GM21423 (cell line): Measurements from ENCODE around the gene SPANXB1.
"Not testable (repeated sequence)": the region's sequence is repeated elsewhere in the genome, so short reads cannot be mapped to it uniquely, and the experiment has no call there.

Source experiments
- ATAC-seq: cut with Tn5 transposase; IDR thresholded peaks from one replicate; pipeline ENCODE4 v1.9.1; 2021; ENCODE audit warnings: mild to moderate bottlenecking, moderate library complexity; ENCODE audit not compliant: unreplicated experiment

Gene SPANXB1

GRCh38 chrX:141002568-141002967 lies at the start of gene SPANXB1:
Gene SPANXB1, plus strand, starts transcription at chrX:141002594. Its CDS starts 100 bp downstream, at chrX:141002694.
- ATAC-seq = not testable (repeated sequence)

- no peak for ATAC-seq
These were observed 35.4 kb upstream of the SPANXB1 start for GRCh38 chrX:140967036-140967435.

- no peak for ATAC-seq
These were observed 31.1 kb upstream of the SPANXB1 start for GRCh38 chrX:140971099-140971795.

- no peak for ATAC-seq
These were observed 26.9 kb upstream of the SPANXB1 start for GRCh38 chrX:140975472-140975871.

- no peak for ATAC-seq
These were observed 22.1 kb upstream of the SPANXB1 start for GRCh38 chrX:140980271-140980670.

GRCh38 chrX:140983730-140984129 lies 18.7 kb upstream of the SPANXB1 start:
- ATAC-seq = no peak

- ATAC-seq = not testable (repeated sequence)
These were observed 2.8 kb downstream of the SPANXB1 start for GRCh38 chrX:141005243-141005642.

GRCh38 chrX:141044246-141044645 lies 41.9 kb downstream of the SPANXB1 start:
- not testable (repeated sequence) for ATAC-seq

- ATAC-seq = not testable (repeated sequence)
These were observed 47.5 kb downstream of the SPANXB1 start for GRCh38 chrX:141049878-141050277.

GRCh38 chrX:141052098-141052497 lies 49.7 kb downstream of the SPANXB1 start:
- ATAC-seq = not testable (repeated sequence)
